Caco-2 (cell line): ENCODE results near the gene FARP1. TPM values are rescaled to one million over a fixed set of nuclear protein-coding genes. Genes with fewer than 3 reads are reported as not detected.

Source experiments
- BruUV-seq: library from RNA; stranded (reverse); fragments of 400-500 nt; replicated peaks from 2 replicates; lab custom pipeline; 2021; lab: Mats Ljungman, UMichigan
- CTCF ChIA-PET: fragments of 300-600 bp; sonication (Branson Sonifier 250); formaldehyde crosslinking; loops from one replicate; lab custom pipeline; 2022; ENCODE audit warnings: antibody characterized with exemption; lab: Charles Lee
- POLR2A ChIA-PET: fragments of 300-600 bp; sonication (Branson Sonifier 250); formaldehyde crosslinking; loops from one replicate; lab custom pipeline; 2022; ENCODE audit warnings: antibody characterized with exemption; lab: Charles Lee
- DNase-seq, 2 experiments: peaks; one replicate each; pipeline versions ENCODE4 v3.0.0 to v3.0.0-alpha.2; 2020 to 2022
- H3K27me3 ChIP-seq: replicated peaks from 2 replicates; pipeline ENCODE4 v1.6.0; 2011; ENCODE audit warnings: low read length; ENCODE audit not compliant: control insufficient read depth, insufficient read depth
- H3K36me3 ChIP-seq: 2 replicates; pipeline ENCODE4 v1.5.1; 2011; ENCODE audit warnings: low read length; ENCODE audit not compliant: control insufficient read depth, insufficient read depth
- H3K4me1 ChIP-seq: fragments of 250-450 bp; sonication (Bioruptor Pico); 2 replicates; pipeline ENCODE4 v1.5.1; 2020; ENCODE audit warnings: mild to moderate bottlenecking
- H3K4me3 ChIP-seq: 2 replicates; pipeline ENCODE4 v1.5.1; 2011; ENCODE audit warnings: low read depth, mild to moderate bottlenecking, control low read depth, low read length
- H3K9me3 ChIP-seq: fragments of 250-450 bp; sonication (Bioruptor Pico); 2 replicates; pipeline ENCODE4 v1.5.1; 2020; ENCODE audit warnings: mild to moderate bottlenecking, moderate library complexity
- H3K27ac Mint-ChIP-seq: one replicate; pipeline ENCODE4 v1.8.0; 2022; ENCODE audit warnings: mixed read lengths; ENCODE audit not compliant: unreplicated experiment
- H3K27me3 Mint-ChIP-seq: one replicate; pipeline ENCODE4 v1.8.0; 2022; ENCODE audit warnings: mixed read lengths; ENCODE audit not compliant: insufficient read depth, unreplicated experiment
- H3K36me3 Mint-ChIP-seq: one replicate; pipeline ENCODE4 v1.8.0; 2022; ENCODE audit warnings: mild to moderate bottlenecking, mixed read lengths; ENCODE audit not compliant: insufficient read depth, unreplicated experiment
- H3K4me1 Mint-ChIP-seq: one replicate; pipeline ENCODE4 v1.8.0; 2022; ENCODE audit warnings: low read depth, mixed read lengths; ENCODE audit not compliant: unreplicated experiment
- H3K4me3 Mint-ChIP-seq: one replicate; pipeline ENCODE4 v1.8.0; 2022; ENCODE audit warnings: mild to moderate bottlenecking, moderate library complexity, mixed read lengths; ENCODE audit not compliant: unreplicated experiment
- H3K9me3 Mint-ChIP-seq: one replicate; pipeline ENCODE4 v1.8.0; 2022; ENCODE audit warnings: mixed read lengths; ENCODE audit not compliant: unreplicated experiment
- CTCF ChIP-seq, 2 experiments: fragments of 200-600 bp in 1 of 2; IDR thresholded peaks; 1 replicate in 1 of 2; 2 replicates in 1 of 2; pipeline versions ENCODE4 v1.5.1 to v1.8.0; 2011 to 2022; ENCODE audit warnings: antibody characterized with exemption in 1 of 2, control low read depth in 1 of 2, inconsistent platforms in 1 of 2, low read depth in 1 of 2, low read length in 1 of 2, mild to moderate bottlenecking in 1 of 2, moderate library complexity in 1 of 2; ENCODE audit not compliant: insufficient read depth in 1 of 2, severe bottlenecking in 1 of 2, unreplicated experiment in 1 of 2
- intact Hi-C: fragments of 100-400 bp; cut with micrococcal nuclease; formaldehyde crosslinking; loops from one replicate; pipeline ENCODE4 v1.10.0; 2022; ENCODE audit not compliant: unreplicated experiment
- total RNA-seq: library from RNA; stranded (reverse); gene quantifications from 2 replicates; pipeline ENCODE4 v1.2.3, GENCODE V29; 2022

FARP1 gene
- total RNA-seq, 1 experiment from 2014 or later: 189 TPM

- peaks cover 42% of the 10 kb centered on the region for H3K36me3 Mint-ChIP-seq
- intact Hi-C loops: loop anchor here (1.0 to 10.0 kb wide), 2 partner anchors 255 to 333 kb away; partner anchors contain the start of gene FARP1
- H3K27me3 Mint-ChIP-seq: no peaks in the 10 kb centered on the region
- no peak for DNase-seq
- POLR2A ChIA-PET: interaction anchor here (0.5 kb wide), 1 partner anchor 124 kb away, joined by 3 read pairs; no protein-coding TSS in a partner anchor
- no peaks in the 10 kb centered on the region for H3K4me1 Mint-ChIP-seq
- TF ChIP-seq CTCF (IDR thresholded peaks at IDR 0.05; ENCODE audit: insufficient read depth in 1 of 2, low read depth in 1 of 2, low read length in 1 of 2, severe bottlenecking in 1 of 2, unreplicated experiment in 1 of 2): no peak
- H3K27ac Mint-ChIP-seq: no peak overlapping the region
- H3K4me3 Mint-ChIP-seq: no peak overlapping the region
- H3K27me3 ChIP-seq: no peaks in the 10 kb centered on the region
- no peak overlapping the region for H3K4me3 ChIP-seq
- H3K4me1 ChIP-seq: peaks cover 8% of the 10 kb centered on the region
- H3K9me3 Mint-ChIP-seq: no peaks in the 10 kb centered on the region
- BruUV-seq: no TSS peak
- CTCF ChIA-PET: no interaction called here
- H3K9me3 ChIP-seq: no peaks in the 10 kb centered on the region
- no peaks in the 10 kb centered on the region; the same call in 1 of the 2 replicates for H3K36me3 ChIP-seq
Observed at GRCh38 chr13:98397861-98398260, 255.0 kb downstream of the FARP1 start.

DNA sequence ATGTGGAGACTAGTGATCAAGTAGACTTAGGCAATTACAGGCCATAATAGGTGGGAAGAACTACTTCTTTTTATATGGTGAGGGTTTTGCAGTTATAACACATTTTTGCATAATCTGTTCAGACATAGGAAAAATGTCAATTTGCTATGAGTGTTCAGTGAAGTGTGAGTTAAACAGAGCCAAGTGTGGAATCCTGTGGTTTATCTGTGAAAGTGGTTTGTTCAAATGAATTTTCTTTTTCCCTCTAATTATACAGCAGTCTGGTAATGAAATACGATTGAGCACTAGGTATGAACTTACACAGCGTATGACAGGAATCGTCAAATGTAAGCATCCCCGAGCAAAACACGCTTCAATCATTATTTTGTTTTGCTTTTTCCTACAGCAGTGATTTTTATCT lies 255.7 kb downstream of the FARP1 start:
- H3K4me3 Mint-ChIP-seq: no peak overlapping the region
- no peaks in the 10 kb centered on the region for H3K27me3 Mint-ChIP-seq
- no peaks in the 10 kb centered on the region for H3K9me3 ChIP-seq
- H3K4me1 ChIP-seq: peaks cover 8% of the 10 kb centered on the region
- H3K9me3 Mint-ChIP-seq: no peaks in the 10 kb centered on the region
- CTCF ChIA-PET: no interaction called here
- BruUV-seq: no TSS peak
- H3K27ac Mint-ChIP-seq: no peak overlapping the region
- POLR2A ChIA-PET: no interaction called here
- no peak for TF ChIP-seq CTCF (IDR thresholded peaks at IDR 0.05; ENCODE audit: insufficient read depth in 1 of 2, low read depth in 1 of 2, low read length in 1 of 2, severe bottlenecking in 1 of 2, unreplicated experiment in 1 of 2)
- no peaks in the 10 kb centered on the region for H3K4me1 Mint-ChIP-seq
- no peak overlapping the region for H3K4me3 ChIP-seq
- H3K36me3 Mint-ChIP-seq: peaks cover 36% of the 10 kb centered on the region
- no peaks in the 10 kb centered on the region; the same call in 1 of the 2 replicates for H3K36me3 ChIP-seq
- intact Hi-C loops: loop anchor here (10.0 kb wide), 1 partner anchor 334 kb away; no protein-coding TSS in a partner anchor
- no peaks in the 10 kb centered on the region for H3K27me3 ChIP-seq
- no peak for DNase-seq

GRCh38 chr13:98399756-98400155 lies 256.9 kb downstream of the FARP1 start:
- intact Hi-C loops: loop anchor here (10.0 kb wide), 1 partner anchor 335 kb away; no protein-coding TSS in a partner anchor
- H3K4me3 ChIP-seq: no peak overlapping the region
- CTCF ChIA-PET: no interaction called here
- no peak for TF ChIP-seq CTCF (IDR thresholded peaks at IDR 0.05; ENCODE audit: insufficient read depth in 1 of 2, low read depth in 1 of 2, low read length in 1 of 2, severe bottlenecking in 1 of 2, unreplicated experiment in 1 of 2)
- no peaks in the 10 kb centered on the region for H3K27me3 ChIP-seq
- H3K4me1 ChIP-seq: peaks cover 8% of the 10 kb centered on the region
- no TSS peak for BruUV-seq
- no peaks in the 10 kb centered on the region for H3K9me3 ChIP-seq
- H3K27ac Mint-ChIP-seq: no peak overlapping the region
- no peak for DNase-seq
- no peaks in the 10 kb centered on the region for H3K4me1 Mint-ChIP-seq
- peaks cover 38% of the 10 kb centered on the region for H3K36me3 Mint-ChIP-seq
- no peaks in the 10 kb centered on the region for H3K27me3 Mint-ChIP-seq
- H3K9me3 Mint-ChIP-seq: no peaks in the 10 kb centered on the region
- H3K36me3 ChIP-seq: no peaks in the 10 kb centered on the region; the same call in 1 of the 2 replicates
- POLR2A ChIA-PET: no interaction called here
- no peak overlapping the region for H3K4me3 Mint-ChIP-seq
